Measurements from ENCODE around the gene SLC30A4.

The SLC30A4 gene

DNA sequence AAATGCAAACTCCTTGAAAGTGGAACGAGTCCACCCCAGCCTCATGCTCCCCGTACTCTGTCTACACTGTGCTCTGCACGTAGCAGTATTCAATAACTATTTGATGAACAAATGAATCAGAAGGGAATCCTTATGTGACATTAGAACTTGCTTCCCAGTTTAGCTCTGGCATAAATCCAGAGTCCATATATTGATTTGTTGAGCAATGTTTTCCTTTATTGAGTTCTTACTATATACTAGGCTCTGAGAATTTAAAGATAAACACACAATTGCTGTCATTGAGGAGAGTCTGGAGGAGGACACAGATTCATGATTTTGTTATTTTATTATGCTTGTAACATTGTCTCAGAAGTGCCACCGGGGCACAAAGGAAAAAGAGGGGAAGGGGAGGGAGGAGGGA is 73.2 kb downstream of the SLC30A4 start:
- DNase-seq: no peak

DNA sequence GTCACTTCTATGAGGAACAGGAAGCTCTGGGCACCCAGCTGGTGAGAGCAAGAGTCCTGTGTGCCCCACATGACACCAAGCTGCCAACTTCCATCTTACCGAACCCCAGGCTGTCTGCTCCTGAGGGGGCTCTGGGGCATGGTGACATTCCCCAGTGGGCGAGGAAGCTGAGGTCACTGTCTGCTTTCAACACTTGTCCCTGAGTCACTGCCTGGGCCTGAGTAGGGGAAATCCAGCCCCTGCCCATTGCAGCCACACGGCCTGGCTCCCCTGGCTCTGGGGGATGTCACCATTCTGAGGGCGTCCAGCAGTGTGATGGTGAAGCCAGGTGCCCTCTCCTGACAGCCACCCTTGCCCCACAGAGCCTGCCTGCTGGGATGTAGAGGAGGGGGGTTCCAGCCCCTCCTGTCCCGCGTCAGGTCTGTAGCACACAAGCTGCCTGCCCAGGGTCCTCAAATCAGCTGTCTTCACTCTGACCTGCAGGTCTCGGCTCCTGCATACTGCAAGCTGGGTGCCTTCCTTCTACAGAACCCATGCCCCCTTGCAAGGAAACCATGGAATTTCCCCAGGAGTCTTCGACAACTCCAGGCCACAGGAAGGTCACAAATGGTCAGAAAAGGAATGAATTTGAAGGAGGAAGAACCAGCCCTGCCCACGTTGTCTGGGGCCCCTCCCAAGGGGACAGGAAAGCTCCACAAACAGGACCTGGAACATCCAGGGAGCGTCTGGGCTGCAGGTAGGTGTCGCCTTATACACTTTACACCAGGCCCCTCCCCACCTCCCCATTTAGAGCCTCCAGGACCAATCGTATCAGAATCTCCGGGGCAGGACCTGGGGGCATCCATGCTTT is 74.3 kb downstream of the SLC30A4 start:
- no peak for DNase-seq

- DNase-seq: no peak
Observed at GRCh38 chr15:45443645-45444044, 78.9 kb downstream of the SLC30A4 start.

DNA sequence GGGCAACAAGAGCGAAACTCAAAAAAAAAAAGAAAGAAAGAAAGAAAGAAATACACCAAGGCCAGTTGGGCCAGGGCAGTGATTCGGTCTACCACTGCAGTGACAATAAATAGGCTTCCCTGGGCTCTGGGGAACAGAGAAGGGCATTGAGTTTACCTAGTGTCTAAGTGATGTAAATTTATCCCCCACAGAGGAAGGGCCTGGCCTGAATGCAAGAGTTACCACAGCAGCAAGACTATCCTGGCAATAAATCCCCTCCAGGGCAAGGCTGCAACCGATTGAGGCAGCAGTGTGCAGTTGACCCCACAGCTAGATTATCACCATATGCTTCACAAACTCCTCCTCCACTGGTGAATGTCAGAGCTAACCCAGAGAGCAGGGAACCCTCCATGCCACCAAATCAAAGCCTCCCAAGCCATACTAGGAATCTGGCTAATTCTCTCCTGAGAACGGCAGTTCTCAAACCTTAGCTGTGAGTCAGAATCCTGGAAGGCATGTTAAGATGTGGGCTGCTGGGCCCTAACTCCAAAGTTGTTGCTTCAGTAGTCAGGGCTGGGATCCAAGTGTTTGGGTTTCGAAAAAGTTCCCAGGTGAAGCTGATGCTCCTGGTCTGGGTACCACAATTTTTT is 79.9 kb downstream of the SLC30A4 start:
- no peak for DNase-seq

- no peak for DNase-seq
Observed at GRCh38 chr15:45441686-45442085, 80.9 kb downstream of the SLC30A4 start.

- no peak for DNase-seq
Observed at GRCh38 chr15:45441036-45441435, 81.5 kb downstream of the SLC30A4 start.

DNA sequence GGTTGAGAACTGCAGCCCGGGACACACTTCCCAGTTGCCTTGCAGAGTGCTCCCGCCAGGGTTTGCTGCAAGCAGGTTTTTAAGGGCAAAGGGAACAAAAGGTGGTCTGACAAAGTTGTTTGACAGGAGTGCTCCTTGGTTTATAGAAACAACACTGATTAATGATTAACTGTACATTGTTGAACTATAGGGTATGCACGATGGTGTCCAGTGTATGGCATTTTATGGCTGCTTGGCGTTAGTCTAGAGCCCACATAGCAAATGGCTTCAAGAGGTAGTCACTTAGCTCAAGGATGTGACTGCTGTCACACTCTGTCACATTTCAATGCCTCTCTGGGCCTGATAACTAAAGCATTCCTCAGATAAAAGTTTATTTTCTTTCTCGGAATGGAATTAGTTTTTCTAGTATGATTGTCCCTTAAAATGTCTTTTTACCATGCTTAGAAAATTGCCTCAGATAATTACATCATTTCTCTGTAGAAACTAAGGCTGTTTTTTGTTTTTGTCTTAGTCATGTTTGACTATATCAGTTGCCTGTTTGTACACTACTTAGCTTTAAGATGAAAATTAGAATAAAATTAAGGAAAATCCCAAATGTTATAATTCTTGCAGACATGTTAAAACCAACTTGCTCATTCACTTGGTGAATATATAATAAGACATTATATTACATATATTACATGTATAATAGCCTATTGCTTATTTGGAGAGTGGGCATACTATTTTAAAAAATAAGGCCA is 82.9 kb downstream of the SLC30A4 start:
- DNase-seq: no peak

DNA sequence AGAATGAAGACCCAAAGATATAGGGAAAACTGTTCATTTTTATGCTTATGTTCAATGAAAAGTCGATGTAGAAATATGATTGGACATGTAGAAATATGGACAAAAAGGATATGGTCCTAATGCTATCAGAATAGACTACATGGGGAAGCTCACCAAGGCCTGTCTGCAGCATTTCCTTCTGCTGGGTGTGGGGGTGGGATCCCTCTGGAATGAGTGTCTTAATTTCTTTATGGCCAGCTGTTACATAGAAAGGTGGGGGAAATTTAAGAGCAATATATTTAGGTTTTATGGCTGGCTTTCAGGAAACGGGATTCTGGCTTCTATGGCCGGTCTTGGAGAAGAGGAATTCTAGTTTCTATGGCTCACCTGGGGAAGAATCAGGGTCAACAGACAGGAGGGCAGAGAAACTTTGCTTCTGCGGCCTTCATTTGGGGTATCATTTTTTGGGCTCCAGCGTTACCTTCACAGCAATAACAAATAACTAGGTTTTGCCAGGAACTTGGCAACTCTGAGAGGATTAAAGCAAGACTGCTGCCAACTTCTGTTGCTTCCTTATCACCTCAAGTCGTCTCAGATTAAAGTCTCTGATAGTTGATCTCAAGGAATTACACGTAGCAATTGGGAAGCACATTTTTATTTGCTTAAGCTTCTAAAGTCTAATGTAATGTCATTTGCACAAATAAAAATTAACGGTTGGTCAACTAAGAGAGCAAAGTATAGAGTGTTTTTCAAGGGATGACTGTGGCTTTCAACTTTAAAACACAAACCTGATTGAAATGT is 87.2 kb downstream of the SLC30A4 start:
- DNase-seq: no peak

- no peak for DNase-seq
Observed at GRCh38 chr15:45434078-45434567, 88.4 kb downstream of the SLC30A4 start.

- no peak for DNase-seq
Observed at GRCh38 chr15:45431511-45431910, 91.0 kb downstream of the SLC30A4 start.

DNA sequence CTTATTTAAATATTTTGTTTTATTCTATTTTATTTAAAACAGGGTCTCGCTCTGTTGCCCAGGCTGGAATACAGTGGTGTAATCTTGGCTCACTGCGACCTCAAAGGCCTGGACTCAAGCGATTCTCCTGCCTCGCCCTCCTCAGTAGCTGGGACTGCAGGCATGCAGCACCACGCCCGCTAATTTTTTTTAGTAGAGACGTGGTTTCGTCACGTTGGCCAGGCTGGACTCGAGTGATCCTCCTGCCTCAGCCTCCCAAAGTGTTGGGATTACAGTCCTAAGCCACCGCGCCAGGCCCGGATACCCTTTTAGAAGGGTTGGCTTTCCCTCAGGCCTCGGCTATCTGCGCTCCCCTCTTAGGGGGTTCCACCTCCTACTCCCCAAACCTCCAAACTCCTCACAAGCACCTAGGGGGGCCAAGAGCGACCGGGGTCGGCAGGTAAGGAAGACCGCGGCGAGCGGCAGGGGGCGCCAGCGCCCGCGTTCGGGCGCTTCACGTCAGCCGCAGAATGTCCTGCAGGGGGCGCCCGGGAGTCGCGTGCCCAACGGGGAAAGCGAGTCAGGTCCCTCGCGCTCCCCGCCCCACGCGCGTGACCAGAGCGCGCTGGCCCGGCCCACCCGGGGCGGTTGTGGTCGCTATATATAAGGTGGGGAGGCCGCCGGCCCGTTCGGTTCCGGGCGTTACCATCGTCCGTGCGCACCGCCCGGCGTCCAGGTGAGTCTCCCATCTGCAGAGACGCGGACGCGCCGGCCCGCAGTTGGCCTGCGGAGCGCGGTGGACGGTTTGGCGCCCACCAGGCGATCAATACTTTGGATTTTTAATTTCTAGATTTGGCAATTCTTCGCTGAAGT is 92.4 kb downstream of the SLC30A4 start:
- DNase-seq: no peak

Data from NCI-H774 (cell line).